ENCODE data around the gene DNAJC9.

GRCh38 chr10:73219384-73219783 is 27.7 kb downstream of the DNAJC9 start:
- no peak for TF ChIP-seq CTCF (IDR thresholded peaks at IDR 0.05)
- TF ChIP-seq POLR2A (IDR thresholded peaks at IDR 0.05) = no peak

Data from lower leg skin (tissue), 3 donors.